Lung (tissue), 12 donors: ENCODE measurements around the gene SPHK2. TPM values are rescaled to one million over a fixed set of nuclear protein-coding genes. Genes with fewer than 3 reads are reported as not detected.

ENCODE experiments used
- ATAC-seq: fragments of 200-7000 bp; cut with Tn5 transposase; one replicate; pipeline ENCODE4 v1.9.1; 2020; ENCODE audit warnings: moderate number of reproducible peaks; ENCODE audit not compliant: insufficient read depth, low FRiP score
- DNase-seq, 3 donors: peaks; one replicate each; pipeline ENCODE4 v3.0.0-alpha.2; 2013 to 2017
- H3K27ac ChIP-seq, 2 donors: one replicate each; pipeline ENCODE4 v1.5.1; 2013; ENCODE audit warnings: mild to moderate bottlenecking in 2 of 2, moderate library complexity in 2 of 2, control low read depth in 1 of 2, inconsistent platforms in 1 of 2, low read depth in 1 of 2, low read length in 1 of 2
- H3K27me3 ChIP-seq, 3 donors: one replicate each; pipeline ENCODE4 v1.5.1; 2013; ENCODE audit warnings: low read length in 2 of 3; ENCODE audit not compliant: control insufficient read depth in 3 of 3, insufficient read depth in 3 of 3
- H3K36me3 ChIP-seq, 4 donors: one replicate each; pipeline ENCODE4 v1.5.1; 2013; ENCODE audit warnings: low read length in 4 of 4, mild to moderate bottlenecking in 1 of 4, moderate library complexity in 1 of 4; ENCODE audit not compliant: control insufficient read depth in 4 of 4, insufficient read depth in 4 of 4
- H3K4me1 ChIP-seq, 5 donors: one replicate each; pipeline ENCODE4 v1.5.1; 2013; ENCODE audit warnings: low read length in 5 of 5, mild to moderate bottlenecking in 2 of 5, moderate library complexity in 1 of 5; ENCODE audit not compliant: control insufficient read depth in 5 of 5, insufficient read depth in 5 of 5
- H3K4me3 ChIP-seq: one replicate; pipeline ENCODE4 v1.5.1; 2013; ENCODE audit warnings: mild to moderate bottlenecking, control low read depth, moderate library complexity
- H3K9ac ChIP-seq, 2 donors: one replicate each; pipeline ENCODE4 v1.5.1; 2013; ENCODE audit warnings: low read length in 2 of 2, control low read depth in 1 of 2; ENCODE audit not compliant: insufficient read depth in 1 of 2
- H3K9me3 ChIP-seq, 4 donors: one replicate each; pipeline ENCODE4 v1.5.1; 2013; ENCODE audit warnings: low read length in 3 of 4, mild to moderate bottlenecking in 1 of 4, moderate library complexity in 1 of 4; ENCODE audit not compliant: control insufficient read depth in 4 of 4, insufficient read depth in 3 of 4
- WGBS, 2 donors: extraction: QIAGEN DNeasy Blood & Tissue Kit; methylation state at CpG; one replicate each; pipeline ENCODE4 v1.1.7; 2013; 5-methylcytosine and 5-hydroxymethylcytosine counted together
- polyA plus RNA-seq, 2 donors: library from polyadenylated mRNA; stranded (reverse); fragments of 200-250 nt; gene quantifications; one replicate each; pipeline ENCODE4 v1.2.1, GENCODE V29; 2013
- total RNA-seq, 2 donors: library from RNA; depleted of rRNA in 1 of 2; stranded (reverse); fragments of >200 nt in 1 of 2; gene quantifications; one replicate each; pipeline ENCODE4 v1.2.1, GENCODE V29; 2014 to 2021
- TF ChIP-seq, protein P1 (sequence below): IDR thresholded peaks from 2 replicates; pipeline ENCODE4 v1.5.1; 2012; ENCODE audit warnings: mild to moderate bottlenecking; ENCODE audit errors: control extremely low read depth, extremely low read depth
- donor health status: control.
- donor health status: control.
- donor health status: Bipolar disorder and iron deficiency.
- donor health status: healthy.
- donor health status: DM: yes; HTN: yes; CAD: no.

The SPHK2 gene
- total and polyA plus RNA-seq, 4 donors: 10.3 to 35.3 (median 19.0) TPM

DNA sequence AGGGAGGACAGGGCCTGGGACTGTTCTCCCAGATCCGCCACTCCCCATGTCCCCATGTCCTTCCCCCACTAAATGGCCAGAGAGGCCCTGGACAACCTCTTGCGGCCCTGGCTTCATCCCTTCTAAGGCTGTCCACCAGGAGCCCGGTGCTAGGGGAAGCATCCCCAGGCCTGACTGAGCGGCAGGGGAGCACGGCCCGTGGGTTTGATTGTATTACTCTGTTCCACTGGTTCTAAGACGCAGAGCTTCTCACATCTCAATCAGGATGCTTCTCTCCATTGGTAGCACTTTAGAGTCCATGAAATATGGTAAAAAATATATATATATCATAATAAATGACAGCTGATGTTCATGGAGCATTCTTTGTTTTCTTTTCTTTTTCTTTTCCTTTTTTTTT, 11.9 kb upstream of the SPHK2 start:
- Histone ChIP-seq H3K4me1 (no peaks in the 10 kb centered on the region), H3K27me3 (no peaks in the 10 kb centered on the region), H3K9ac (no peak overlapping the region), H3K27ac (no peak overlapping the region), H3K9me3 (no peaks in the 10 kb centered on the region), H3K4me3 (no peak overlapping the region), H3K36me3 (no peaks in the 10 kb centered on the region)
- 88 to 90% methylated on average over 7 of the region's 7 CpGs for WGBS, 2 donors
- ATAC-seq: no peak
- no peak for DNase-seq
- TF ChIP-seq, protein P1, sequence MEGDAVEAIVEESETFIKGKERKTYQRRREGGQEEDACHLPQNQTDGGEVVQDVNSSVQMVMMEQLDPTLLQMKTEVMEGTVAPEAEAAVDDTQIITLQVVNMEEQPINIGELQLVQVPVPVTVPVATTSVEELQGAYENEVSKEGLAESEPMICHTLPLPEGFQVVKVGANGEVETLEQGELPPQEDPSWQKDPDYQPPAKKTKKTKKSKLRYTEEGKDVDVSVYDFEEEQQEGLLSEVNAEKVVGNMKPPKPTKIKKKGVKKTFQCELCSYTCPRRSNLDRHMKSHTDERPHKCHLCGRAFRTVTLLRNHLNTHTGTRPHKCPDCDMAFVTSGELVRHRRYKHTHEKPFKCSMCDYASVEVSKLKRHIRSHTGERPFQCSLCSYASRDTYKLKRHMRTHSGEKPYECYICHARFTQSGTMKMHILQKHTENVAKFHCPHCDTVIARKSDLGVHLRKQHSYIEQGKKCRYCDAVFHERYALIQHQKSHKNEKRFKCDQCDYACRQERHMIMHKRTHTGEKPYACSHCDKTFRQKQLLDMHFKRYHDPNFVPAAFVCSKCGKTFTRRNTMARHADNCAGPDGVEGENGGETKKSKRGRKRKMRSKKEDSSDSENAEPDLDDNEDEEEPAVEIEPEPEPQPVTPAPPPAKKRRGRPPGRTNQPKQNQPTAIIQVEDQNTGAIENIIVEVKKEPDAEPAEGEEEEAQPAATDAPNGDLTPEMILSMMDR: no peak

DNA sequence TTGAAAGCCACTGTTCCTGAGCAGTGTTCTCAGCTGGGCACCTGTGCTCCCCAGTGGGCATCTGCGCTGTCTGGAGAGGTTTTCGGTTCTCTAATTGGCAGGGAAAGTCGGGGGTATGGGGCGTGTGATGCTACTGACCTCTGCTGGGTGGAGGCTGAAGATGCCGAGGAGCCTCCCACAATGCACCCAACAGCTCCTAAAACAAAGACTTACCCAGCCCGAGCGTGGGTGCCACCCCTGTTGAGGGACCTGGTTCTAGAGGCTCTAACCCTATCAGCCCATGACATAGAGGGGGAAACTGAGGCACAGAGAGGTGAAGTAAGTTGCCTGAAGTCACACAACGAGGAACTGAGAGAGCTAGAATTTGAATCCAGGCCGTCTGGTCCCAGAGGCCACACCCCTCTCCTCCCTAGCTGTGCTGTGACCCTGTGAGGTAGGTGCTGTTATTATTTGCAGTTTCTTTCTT, 10.5 kb upstream of the SPHK2 start:
- Histone ChIP-seq H3K4me1 (peaks cover 0 to 2% (median 0%) of the 10 kb centered on the region in 5 donors), H3K27me3 (no peaks in the 10 kb centered on the region), H3K9ac (no peak overlapping the region), H3K9me3 (no peaks in the 10 kb centered on the region), H3K4me3 (no peak overlapping the region), H3K27ac (no peak overlapping the region), H3K36me3 (no peaks in the 10 kb centered on the region)
- WGBS, 2 donors: 19 to 33% methylated on average over 9 of the region's 9 CpGs
- peak in 2 of 3 donors; percentile 43 to 51 for DNase-seq
- TF ChIP-seq, protein P1: peak; percentile 4
- ATAC-seq: no peak

DNA sequence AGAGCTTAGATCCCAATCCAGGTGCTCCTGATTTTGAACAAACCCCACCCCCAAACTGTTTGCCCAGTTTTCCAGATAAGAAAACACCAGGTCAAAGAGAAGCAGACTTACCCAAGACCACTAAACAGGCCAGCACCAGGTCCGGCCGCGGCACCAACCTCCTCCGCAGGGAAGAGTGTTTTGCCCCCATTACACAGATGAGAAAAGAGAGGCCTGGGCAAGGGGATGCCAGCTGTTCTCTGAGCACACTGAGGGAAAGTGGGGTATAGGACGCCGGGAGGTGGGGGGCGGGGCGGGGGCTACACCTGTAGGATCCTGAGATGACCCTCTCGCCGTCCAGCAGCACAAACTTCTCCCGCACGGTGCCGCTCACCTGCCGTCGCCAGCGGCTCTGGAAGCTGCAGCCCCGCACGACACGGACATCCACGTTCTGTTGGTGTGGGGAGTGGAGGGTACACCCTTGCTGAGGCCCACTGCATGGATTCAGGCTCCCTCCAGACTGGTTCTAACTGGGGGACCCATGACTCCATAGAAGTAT, 9.7 kb upstream of the SPHK2 start:
- H3K4me1 ChIP-seq: peaks cover 0 to 4% (median 0%) of the 10 kb centered on the region in 5 donors
- WGBS, 2 donors: 92 to 94% methylated on average over 20 of the region's 20 CpGs
- H3K4me3 ChIP-seq: no peak overlapping the region
- H3K9ac ChIP-seq: no peak overlapping the region
- no peaks in the 10 kb centered on the region for H3K27me3 ChIP-seq
- ATAC-seq (no peak), DNase-seq (no peak)
- H3K9me3 ChIP-seq: no peaks in the 10 kb centered on the region
- no peak overlapping the region for H3K27ac ChIP-seq
- TF ChIP-seq, protein P1: no peak
- no peaks in the 10 kb centered on the region for H3K36me3 ChIP-seq

DNA sequence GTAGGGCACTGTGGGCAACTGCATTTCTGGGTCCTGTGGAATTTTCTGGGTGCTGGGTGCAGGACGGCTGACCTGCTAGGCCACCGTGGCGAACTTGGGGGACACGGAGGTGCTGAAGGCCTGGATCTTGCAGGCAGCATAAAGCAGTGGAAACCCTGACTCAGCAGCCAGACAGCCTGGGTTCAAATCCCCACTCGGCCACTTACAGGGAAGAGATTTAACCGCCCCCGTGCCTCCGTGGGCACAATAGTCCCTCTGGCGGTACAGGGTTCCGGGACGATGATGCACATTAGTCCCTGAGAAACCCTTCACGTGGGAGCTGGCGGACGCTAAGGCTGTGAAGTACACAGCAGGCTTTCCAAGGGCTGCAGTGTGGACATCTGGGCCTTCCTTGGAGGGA, 7.4 kb upstream of the SPHK2 start:
- Histone ChIP-seq H3K4me3 (no peak overlapping the region), H3K27ac (no peak overlapping the region), H3K9me3 (no peaks in the 10 kb centered on the region), H3K4me1 (peaks cover 0 to 20% (median 11%) of the 10 kb centered on the region in 5 donors), H3K27me3 (no peaks in the 10 kb centered on the region), H3K36me3 (peaks cover 10 to 21% (median 17%) of the 10 kb centered on the region in 4 donors), H3K9ac (no peak overlapping the region)
- no peak for DNase-seq
- TF ChIP-seq, protein P1: no peak
- 92 to 93% methylated on average over 14 of the region's 14 CpGs for WGBS, 2 donors
- no peak for ATAC-seq
